ENCODE results near the gene POLR2E. TPM values are rescaled to one million over a fixed set of nuclear protein-coding genes. Genes with fewer than 3 reads are reported as not detected.

POLR2E gene
- total RNA-seq, 1 experiment from 2014 or later = 173 TPM

DNA sequence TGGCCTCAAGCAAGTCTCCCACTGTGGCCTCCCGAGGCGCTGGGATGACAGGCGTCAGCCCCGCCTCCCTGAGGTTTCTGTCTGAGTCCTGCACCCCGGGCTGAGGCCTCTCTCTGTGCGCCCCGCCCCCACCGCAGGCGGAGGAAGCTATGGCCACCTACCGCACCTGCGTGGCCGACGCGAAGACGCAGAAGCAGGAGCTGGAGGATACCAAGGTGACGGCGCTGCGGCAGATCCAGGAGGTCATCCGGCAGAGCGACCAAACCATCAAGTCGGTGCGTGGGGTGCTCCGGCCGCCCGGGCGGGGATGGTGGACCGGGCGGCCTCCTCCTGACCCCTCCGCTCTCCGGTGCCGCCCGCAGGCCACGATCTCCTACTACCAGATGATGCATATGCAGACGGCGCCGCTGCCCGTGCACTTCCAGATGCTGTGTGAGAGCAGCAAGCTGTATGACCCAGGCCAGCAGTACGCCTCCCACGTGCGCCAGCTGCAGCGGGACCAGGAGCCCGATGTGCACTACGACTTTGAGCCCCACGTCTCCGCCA, 15.5 kb downstream of the POLR2E start:
- peaks cover 20% of the 10 kb centered on the region; the same call in 1 of the 2 replicates for H3K27me3 ChIP-seq (replicated peaks)
- no peaks in the 10 kb centered on the region for H3K36me3 ChIP-seq
- 0 out of 2 replicates have a peak, but pooled peaks cover 2% of the 10 kb centered on the region for H3K9me3 ChIP-seq (replicated peaks)
- H3K4me3 ChIP-seq = no peak overlapping the region
- H3K27ac ChIP-seq = no peak overlapping the region
- no peak for DNase-seq (ENCODE audit: low read depth in 1 of 2, low spot score in 2 of 2)
- H3K4me1 ChIP-seq (replicated peaks) = peaks cover 5% of the 10 kb centered on the region; the same call in 1 of the 2 replicates

DNA sequence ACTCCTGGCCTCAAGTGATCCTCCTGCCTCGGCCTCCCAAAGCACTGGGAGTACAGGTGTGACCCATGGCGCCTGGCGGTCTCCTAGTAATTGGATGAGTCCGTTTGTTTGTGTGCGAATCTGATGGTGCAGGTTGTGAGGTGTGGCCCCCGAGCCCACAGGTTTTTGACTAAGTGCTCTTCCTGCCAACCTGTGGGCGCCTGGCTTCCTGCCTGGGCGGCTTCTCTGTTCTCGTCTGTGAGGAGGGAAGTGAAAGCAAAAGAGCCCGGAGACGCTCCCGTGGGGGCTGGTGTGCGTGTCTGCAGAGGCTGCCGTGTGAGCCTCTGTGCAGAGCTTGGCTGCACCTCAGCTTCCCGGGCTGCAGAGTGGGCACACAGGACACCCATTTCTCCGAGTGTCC, 18.2 kb downstream of the POLR2E start:
- H3K27ac ChIP-seq = no peak overlapping the region
- no peaks in the 10 kb centered on the region for H3K36me3 ChIP-seq
- H3K9me3 ChIP-seq (replicated peaks) = 0 out of 2 replicates have a peak, but pooled peaks cover 2% of the 10 kb centered on the region
- peaks cover 10% of the 10 kb centered on the region for H3K27me3 ChIP-seq (replicated peaks)
- H3K4me1 ChIP-seq (replicated peaks) = no peaks in the 10 kb centered on the region
- H3K4me3 ChIP-seq = no peak overlapping the region
- no peak for DNase-seq (ENCODE audit: low read depth in 1 of 2, low spot score in 2 of 2)

DNA sequence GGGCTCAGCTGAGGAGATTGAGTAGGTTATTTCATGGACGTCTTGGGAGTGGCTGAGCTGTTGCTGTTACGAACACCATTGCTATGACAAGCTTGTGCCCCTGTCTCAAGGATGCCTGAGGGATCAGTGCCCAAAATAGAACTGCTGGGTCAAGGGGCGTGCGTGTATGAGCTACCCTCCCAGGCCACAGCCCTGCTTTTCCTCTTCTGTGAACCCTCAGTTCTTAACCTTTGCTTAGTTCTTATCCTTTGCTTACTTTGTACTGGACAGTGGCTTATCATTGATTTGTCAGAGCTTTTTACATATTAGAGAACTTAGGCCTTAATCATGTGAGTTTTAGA, 19.2 kb downstream of the POLR2E start:
- Histone ChIP-seq H3K27me3 (replicated peaks) (peaks cover 20% of the 10 kb centered on the region), H3K4me1 (replicated peaks) (peaks cover 3% of the 10 kb centered on the region), H3K9me3 (replicated peaks) (0 out of 2 replicates have a peak, but pooled peaks cover 2% of the 10 kb centered on the region), H3K4me3 (no peak overlapping the region), H3K27ac (no peak overlapping the region), H3K36me3 (no peaks in the 10 kb centered on the region)
- DNase-seq (ENCODE audit: low read depth in 1 of 2, low spot score in 2 of 2) = no peak

DNA sequence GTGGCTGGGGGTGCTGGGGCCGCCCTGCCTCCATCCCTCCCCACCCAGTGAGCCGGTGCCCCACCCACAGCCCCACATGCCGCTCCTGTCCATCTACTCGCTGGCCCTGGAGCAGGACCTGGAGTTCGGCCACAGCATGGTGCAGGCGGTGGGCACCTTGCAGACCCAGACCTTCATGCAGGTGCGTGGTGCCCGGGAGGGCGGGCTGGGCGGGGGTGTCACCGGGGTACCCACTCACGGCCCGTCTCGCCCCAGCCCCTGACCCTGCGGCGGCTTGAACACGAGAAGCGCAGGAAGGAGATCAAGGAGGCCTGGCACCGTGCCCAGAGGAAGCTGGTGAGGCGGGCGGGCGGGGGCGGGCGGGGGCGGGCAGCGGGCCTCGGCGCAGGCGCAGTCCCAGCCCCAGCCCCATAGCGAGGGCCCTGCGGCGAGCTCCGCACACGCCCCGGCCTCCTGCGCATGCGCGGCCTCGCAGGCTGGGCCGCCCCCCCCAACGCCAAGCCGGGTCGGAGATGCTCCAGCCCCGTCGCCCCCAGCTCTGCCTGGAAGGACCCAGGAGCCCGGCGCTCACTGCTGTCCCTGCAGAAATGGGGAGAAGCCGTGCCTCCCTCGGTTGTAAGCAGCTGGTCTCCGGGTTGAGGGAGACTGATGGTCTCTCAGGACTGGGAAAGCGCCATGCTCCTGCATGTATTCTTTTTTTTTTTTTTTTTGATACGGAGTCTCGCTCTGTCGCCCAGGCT, 20.5 kb downstream of the POLR2E start:
- peaks cover 7% of the 10 kb centered on the region for H3K4me1 ChIP-seq (replicated peaks)
- H3K9me3 ChIP-seq (replicated peaks) = no peaks in the 10 kb centered on the region
- H3K27ac ChIP-seq = no peak overlapping the region
- H3K36me3 ChIP-seq = no peaks in the 10 kb centered on the region
- no peak for DNase-seq (ENCODE audit: low read depth in 1 of 2, low spot score in 2 of 2)
- H3K4me3 ChIP-seq = no peak overlapping the region
- H3K27me3 ChIP-seq (replicated peaks) = peaks cover 33% of the 10 kb centered on the region

DNA sequence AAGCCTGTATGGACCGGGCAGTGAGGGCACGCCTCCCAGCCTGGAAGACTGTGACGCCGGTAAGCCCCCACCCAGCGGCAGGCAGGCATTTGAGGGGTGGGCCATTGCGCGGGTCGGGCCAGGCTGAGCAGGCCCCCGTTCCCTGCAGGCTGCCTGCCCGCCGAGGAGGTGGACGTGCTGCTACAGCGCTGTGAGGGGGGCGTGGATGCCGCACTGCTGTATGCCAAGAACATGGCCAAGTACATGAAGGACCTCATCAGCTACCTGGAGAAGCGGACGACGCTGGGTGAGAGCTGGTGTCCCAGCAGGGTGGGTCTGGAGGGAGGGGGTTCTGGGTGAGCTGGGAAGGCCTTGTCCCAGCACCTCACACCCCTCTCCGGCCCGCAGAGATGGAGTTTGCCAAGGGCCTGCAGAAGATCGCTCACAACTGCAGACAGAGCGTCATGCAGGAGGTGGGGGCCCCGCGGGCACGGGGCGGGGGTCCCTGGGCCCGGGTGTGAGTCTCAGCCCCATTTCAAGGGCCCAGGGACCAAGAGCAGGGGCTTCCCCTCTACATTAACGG, 21.1 kb downstream of the POLR2E start:
- H3K27ac ChIP-seq = no peak overlapping the region
- peaks cover 7% of the 10 kb centered on the region for H3K4me1 ChIP-seq (replicated peaks)
- no peaks in the 10 kb centered on the region for H3K36me3 ChIP-seq
- H3K4me3 ChIP-seq = no peak overlapping the region
- no peaks in the 10 kb centered on the region for H3K9me3 ChIP-seq (replicated peaks)
- no peak for DNase-seq (ENCODE audit: low read depth in 1 of 2, low spot score in 2 of 2)
- peaks cover 39% of the 10 kb centered on the region for H3K27me3 ChIP-seq (replicated peaks)

DNA sequence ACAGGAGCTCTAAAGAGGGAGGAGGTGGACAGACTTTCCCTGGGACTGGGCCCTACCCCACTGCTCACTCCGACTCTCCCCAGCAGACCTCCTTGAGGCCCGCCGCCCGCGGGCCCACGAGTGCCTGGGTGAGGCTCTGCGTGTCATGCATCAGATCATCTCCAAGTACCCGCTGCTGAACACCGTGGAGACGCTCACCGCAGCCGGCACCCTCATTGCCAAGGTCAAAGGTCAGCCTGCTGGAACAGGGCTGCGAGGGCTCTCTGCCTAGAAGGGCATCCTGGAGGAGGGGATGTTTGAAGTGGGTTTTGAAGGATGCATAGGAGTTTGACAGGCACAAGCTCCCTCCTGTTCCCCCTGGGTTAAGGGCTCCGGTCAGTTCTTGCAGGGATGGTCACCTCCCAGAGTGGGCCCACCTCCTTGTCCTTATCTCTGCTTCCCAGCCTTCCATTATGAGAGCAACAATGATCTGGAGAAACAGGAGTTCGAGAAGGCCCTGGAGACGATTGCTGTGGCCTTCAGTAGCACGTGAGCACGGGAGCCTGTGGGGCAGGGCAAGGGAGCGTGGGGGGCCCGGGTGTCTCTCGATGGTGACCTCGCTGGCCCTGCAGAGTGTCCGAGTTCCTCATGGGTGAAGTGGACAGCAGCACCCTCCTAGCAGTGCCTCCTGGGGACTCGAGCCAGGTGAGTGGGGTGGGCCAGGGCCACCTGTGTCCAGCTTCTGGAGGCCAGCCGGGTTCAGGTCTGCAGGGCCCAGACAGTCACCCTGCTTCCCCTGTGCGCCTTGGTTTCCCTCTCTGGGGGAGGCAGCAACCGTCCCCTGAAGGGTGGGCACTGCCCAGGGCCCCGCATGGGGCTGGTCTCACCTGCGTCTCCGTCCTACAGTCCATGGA, 21.9 kb downstream of the POLR2E start:
- Histone ChIP-seq H3K27ac (no peak overlapping the region), H3K36me3 (no peaks in the 10 kb centered on the region), H3K4me3 (no peak overlapping the region), H3K9me3 (replicated peaks) (no peaks in the 10 kb centered on the region), H3K4me1 (replicated peaks) (peaks cover 7% of the 10 kb centered on the region), H3K27me3 (replicated peaks) (peaks cover 47% of the 10 kb centered on the region)
- no peak for DNase-seq (ENCODE audit: low read depth in 1 of 2, low spot score in 2 of 2)

DNA sequence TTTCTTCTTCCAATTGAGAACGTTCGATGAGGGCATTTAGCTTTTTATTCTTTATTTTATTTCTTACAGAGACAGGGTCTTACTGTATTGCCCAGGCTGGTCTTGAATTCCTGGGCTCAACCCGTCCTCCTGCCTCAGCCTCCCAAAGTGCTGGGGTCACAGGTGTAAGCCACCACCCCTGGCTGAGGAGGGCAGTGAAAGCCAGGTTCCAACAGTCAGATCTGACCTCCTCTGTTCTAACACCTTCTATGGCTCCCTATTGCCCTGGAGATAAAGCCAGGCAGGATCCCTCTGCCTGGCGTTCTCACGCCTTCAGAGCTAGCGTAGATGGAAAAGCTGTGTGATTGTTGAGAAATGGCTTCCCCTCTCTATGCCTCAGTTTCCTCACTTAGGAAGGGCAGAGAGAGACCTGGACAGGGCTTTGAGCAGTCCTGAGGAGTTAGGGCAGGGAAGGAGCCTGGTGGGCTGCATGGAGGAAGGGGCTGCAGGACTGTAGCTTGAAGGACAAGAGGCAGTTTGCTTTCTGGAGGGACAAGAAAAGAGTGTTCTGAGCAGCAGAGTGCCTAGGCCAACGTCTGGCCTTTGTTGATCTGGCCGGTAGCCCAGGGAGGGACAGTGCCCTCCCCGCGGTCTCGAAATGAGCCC, 22.7 kb downstream of the POLR2E start:
- Histone ChIP-seq H3K36me3 (no peaks in the 10 kb centered on the region), H3K9me3 (replicated peaks) (no peaks in the 10 kb centered on the region), H3K4me3 (no peak overlapping the region), H3K27me3 (replicated peaks) (peaks cover 54% of the 10 kb centered on the region), H3K27ac (no peak overlapping the region), H3K4me1 (replicated peaks) (peaks cover 9% of the 10 kb centered on the region)
- DNase-seq (ENCODE audit: low read depth in 1 of 2, low spot score in 2 of 2) = no peak

DNA sequence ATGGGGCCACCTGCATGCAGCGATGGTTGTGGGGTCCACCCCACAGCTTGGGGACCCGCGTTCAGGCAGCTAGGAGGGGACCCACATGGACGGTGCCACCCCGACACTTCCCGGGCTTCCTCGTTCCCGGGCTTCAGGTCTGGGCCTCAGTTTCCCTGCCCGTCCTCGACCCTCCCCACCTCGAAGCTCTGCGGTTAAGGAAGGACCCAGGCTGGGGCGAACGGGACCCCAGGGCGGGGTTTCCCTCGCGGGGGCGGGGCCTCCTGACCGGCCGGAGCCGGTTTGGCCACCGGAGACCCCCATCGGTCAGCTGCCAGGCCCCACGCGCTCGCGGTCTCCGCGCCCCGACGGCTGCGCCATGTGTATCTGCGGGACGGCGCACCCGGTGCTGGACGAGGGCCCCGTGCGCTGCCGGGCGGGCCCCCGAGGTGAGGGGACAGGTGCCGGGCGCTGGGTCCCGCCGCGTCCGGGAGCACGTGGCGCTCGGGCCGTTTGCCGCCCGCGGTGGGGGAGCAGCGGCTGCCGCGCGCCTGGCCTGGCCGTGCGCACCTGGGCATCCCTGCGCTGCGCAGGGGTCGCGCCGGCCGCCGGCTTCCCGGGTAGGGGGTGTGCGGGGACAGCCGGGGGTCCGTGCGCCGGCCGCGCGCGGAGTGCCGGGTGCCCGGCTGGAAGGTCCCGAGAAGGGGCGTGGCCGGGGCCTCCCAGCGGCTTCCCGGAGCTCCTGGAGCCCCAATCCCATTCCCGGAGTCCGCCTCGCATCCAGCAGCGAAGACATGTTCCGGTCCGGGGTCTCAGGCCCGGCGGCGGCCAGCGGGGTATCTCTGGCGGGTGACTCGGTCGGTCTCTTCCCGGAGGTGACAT, 24.0 kb downstream of the POLR2E start:
- Histone ChIP-seq H3K9me3 (replicated peaks) (no peaks in the 10 kb centered on the region), H3K36me3 (no peaks in the 10 kb centered on the region), H3K4me3 (no peak overlapping the region), H3K27me3 (replicated peaks) (peaks cover 61% of the 10 kb centered on the region), H3K27ac (no peak overlapping the region), H3K4me1 (replicated peaks) (peaks cover 21% of the 10 kb centered on the region)
- no peak for DNase-seq (ENCODE audit: low read depth in 1 of 2, low spot score in 2 of 2)

DNA sequence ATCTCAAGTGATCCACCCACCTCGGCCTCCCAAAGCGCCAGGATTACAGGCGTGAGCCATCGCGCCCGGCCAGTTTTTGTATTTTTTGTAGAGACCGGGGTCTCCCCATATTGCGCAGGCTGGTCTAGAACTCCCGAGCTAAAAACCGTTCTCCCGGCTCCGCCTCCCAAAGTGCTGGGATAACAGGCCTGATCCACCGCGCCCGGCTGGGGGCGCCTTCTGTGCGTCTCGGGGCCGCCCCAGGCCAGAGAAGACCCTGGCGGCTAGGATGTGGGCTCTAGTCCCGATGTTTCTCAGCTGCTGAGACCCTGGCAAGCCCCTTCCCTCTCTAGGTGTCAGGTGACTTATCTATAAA, 24.6 kb downstream of the POLR2E start:
- DNase-seq (ENCODE audit: low read depth in 1 of 2, low spot score in 2 of 2) = no peak
- Histone ChIP-seq H3K4me1 (replicated peaks) (peaks cover 24% of the 10 kb centered on the region), H3K36me3 (no peaks in the 10 kb centered on the region), H3K9me3 (replicated peaks) (no peaks in the 10 kb centered on the region), H3K4me3 (no peak overlapping the region), H3K27me3 (replicated peaks) (peaks cover 64% of the 10 kb centered on the region), H3K27ac (no peak overlapping the region)

DNA sequence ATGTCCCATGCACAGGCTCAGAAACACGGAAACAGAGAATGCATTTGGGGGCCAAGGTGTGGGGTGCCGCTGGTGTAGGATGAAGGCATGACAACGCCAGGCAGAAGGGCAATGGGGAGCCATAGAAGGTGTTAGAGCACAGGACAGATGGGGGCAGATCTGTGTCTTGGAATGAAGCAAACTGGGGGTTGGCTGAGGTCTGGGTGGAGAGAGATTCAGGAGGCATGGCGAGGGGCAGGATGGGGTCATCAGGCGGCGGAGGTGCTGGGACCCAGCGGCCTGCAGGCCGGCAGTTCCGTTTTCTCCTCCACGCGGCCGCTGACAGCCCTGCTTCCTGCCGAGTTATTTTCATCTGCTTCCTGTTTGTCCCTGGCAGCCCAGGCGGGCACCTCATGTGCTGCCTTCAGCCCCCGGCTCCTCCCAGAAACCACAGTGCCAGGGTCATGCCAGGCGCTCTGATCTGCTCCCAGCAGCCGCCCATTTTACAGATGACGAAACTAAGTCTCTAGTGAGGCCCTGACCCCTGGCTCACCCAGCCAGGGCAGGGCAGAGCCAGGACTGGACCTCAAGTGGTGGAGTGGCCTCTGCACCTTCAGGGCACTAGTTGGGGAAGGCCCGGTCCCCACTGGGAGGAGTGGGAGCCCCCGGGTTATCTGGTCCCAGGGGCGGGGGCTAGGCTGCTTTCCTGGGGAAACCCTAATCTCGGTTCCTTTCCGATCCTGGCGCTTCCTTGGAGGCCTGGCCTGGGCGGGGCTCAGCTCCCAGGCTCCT, 26.0 kb downstream of the POLR2E start:
- DNase-seq (ENCODE audit: low read depth in 1 of 2, low spot score in 2 of 2) = no peak
- Histone ChIP-seq H3K9me3 (replicated peaks) (no peaks in the 10 kb centered on the region), H3K27ac (no peak overlapping the region), H3K27me3 (replicated peaks) (peaks cover 70% of the 10 kb centered on the region), H3K36me3 (no peaks in the 10 kb centered on the region), H3K4me3 (no peak overlapping the region), H3K4me1 (replicated peaks) (peaks cover 34% of the 10 kb centered on the region)

DNA sequence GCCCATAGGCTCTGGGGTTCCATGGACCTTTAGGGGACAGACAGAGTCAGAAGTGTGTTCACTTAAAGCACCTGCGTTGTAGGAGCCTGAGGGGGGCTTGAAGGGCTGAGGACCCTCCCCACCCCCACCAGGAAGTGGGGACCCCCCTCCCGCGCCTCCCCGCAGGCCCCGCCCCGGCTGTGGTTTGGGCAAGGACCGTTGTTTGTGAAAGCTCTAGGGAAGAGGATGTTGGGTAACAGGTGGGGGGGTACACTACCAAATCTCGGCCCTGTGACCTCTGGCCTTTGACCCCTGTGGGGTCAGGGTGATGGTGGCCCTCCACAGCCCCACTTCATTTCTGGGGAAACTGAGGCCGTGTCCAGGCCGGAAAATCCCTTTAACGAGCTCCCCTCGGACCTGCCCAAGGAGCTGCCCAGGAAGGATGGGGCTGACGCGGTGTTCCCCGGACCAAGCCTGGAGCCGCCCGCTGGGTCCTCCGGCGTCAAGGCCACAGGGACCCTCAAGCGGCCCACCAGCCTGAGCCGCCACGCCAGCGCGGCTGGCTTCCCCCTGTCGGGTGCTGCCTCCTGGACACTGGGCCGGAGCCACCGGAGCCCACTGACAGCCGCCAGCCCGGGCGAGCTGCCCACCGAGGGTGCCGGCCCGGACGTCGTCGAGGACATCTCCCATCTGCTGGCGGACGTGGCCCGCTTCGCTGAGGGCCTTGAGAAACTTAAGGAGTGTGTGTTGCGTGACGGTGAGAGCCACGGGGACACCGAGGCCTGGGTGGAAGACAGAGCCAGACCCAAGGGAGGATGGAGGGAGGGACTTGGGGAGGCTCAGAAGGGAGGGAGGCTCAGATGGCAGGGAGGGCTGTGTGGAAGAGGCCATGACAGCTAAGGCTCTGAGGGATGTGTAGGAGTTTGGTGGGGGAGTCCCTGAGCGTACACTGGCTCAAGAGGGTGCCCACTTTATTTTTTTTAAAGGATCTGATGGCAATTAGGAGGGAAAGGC, 26.9 kb downstream of the POLR2E start:
- H3K27me3 ChIP-seq (replicated peaks) = peaks cover 70% of the 10 kb centered on the region
- DNase-seq (ENCODE audit: low read depth in 1 of 2, low spot score in 2 of 2) = no peak
- no peak overlapping the region for H3K27ac ChIP-seq
- H3K4me1 ChIP-seq (replicated peaks) = peaks cover 34% of the 10 kb centered on the region
- no peak overlapping the region for H3K4me3 ChIP-seq
- H3K9me3 ChIP-seq (replicated peaks) = no peaks in the 10 kb centered on the region
- H3K36me3 ChIP-seq = no peaks in the 10 kb centered on the region

Data from SJSA1 (cell line).